GM18907 (cell line): ENCODE data around the gene ERBB2.
"Not testable (repeated sequence)": the region's sequence is repeated elsewhere in the genome, so short reads cannot be mapped to it uniquely, and the experiment has no call there.

Experiments used
- ATAC-seq: cut with Tn5 transposase; IDR thresholded peaks from one replicate; pipeline ENCODE4 v1.9.1; 2021; ENCODE audit warnings: mild to moderate bottlenecking, moderate library complexity; ENCODE audit not compliant: unreplicated experiment

Gene ERBB2

DNA sequence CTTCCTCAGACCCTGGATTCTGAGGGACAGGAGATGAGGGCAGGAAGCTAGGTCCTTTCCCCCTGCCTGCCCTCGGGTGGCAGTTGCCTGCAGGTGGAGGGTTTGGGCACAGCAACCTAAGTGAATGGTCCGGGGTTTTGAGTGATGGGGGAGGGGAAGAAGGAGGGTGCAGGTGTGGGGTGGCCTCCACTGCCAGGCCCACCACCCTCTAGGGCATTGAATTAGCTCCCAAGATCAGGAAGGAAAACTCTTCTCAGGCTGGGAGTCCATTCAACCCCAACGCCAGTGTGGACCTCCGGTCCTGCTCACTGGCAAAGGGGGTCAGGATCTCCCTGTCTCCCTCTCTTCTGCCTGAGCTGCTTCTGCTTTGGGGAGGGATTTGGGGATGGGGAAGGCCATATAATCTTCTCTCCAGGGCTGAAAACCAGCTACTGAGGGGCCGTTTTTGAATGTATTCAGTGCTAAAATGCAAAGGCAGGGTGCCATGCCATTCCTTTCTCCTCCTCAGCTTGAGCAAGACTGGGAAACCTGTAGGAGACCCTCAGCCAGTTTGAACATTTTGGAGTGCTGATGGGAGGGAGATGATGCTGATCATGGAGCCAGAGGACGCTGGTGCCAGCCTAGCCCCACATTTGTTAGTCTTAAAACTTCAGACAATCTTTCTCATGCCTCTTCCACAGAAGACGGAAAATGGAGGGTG is 56.7 kb downstream of the ERBB2 start:
- ATAC-seq, result no peak

DNA sequence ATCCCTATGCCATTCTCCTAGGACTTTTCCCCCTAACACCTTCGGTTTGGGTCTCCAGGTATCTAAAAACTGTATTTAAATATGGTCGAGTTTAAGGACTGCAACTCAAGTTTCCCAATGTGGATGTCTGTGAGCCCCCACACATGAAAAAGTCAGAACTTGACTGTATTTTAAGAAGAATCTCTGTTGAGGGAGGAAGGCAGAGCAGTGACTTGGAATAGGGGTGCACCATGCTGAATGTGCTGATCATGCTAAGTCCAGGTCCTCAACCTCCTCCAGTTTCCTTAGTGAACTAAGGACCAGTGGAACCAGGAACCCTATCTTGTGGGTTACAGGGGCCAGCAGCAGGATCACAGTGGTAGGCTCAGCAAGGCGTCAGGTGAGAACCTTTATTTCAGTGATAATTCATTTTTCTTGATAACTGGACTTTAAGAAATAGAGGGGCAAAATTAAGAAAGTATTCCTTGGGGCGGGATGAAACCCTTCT is 57.4 kb downstream of the ERBB2 start:
- no peak for ATAC-seq

DNA sequence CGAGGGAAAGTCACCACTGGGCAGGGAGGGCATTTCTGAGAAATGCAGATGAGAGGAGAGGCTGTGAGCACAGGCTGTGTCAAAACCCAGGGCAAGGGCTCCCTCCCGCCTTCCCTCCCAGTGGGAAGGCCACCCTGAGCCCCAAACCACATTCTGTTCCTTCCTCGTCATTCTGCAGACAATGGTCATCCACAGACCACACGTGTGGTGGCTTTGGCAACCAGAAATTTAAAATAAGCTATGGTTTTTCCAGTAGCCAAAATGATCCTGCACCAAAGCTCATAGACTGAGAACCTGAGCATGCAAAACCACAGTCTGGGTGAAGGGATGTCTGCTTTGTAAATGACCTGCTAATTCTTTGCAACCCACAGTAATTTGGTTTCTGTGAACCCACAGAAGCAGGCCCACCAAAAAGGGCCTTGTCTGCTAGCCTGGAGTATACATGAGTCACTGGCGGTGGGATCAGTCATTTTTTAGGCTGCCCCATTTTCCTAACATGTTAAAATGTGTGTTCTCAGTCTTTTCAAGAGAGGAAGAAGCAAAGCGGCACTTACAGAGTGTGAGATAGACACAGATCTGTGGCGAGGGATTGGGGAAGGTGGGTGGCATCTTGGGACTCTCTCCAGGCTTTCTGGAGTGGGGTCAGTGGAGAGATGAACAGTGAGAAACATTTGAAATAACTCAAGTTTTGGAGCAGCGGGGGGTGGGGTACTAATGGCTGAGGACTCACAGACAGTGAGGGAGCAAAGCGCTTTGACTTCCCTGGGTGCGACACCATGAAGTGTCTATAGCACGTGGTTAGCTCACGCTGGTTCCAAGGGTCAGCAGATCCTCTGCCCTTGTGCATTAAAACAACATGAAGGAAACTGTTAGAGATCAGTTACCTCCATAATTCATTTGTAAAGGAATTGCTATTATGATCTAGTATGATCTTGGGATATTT is 58.3 kb downstream of the ERBB2 start:
- no peak for ATAC-seq

DNA sequence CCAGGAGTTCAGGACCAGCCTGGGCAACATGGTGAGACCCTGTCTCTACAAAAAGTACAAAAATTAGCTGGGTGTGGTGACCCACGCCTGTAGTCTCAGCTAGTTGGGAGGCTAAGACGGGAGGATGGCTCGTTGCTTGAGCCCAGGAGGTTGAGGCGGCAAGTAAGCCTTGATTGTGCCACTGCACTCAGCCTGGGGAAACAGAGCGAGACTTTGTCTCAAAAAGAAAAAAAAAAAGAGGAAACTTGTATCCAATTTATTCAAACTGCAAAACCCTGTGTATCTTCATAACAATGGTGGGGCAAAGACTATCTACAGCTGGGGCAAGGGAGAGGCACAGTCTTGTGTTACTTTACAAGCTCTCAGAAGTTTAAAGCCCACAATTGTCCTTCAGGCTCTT is 59.3 kb downstream of the ERBB2 start:
- no peak for ATAC-seq

DNA sequence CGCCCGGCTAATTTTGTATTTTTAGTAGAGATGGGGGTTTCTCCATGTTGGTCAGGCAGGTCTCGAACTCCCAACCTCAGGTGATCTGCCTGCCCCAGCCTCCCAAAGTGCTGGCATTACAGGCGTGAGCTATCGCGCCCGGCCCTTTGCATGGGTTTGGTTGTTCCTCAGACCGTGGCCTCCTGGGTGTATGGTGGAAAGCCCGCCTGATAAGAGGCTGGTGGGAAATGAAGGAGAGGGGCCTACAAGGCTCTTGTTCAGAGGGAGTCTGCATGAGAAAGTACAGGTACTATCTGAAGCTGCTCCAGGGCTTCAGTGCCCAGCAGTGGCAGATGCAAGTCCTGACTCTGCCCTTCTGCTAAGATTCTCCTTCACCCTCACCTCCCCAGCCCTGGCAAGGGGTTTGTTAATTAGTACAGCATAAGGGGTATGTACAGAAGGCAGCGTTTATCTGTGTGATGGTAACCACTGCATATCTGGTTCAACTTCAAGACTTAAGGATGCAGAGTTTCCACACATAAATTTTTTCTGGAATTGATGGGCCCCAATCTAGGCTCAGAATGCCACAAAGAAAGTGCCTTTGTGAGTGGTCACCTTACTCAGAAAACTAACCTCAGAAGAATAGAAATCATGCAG is 62.1 kb downstream of the ERBB2 start:
- ATAC-seq, result no peak

DNA sequence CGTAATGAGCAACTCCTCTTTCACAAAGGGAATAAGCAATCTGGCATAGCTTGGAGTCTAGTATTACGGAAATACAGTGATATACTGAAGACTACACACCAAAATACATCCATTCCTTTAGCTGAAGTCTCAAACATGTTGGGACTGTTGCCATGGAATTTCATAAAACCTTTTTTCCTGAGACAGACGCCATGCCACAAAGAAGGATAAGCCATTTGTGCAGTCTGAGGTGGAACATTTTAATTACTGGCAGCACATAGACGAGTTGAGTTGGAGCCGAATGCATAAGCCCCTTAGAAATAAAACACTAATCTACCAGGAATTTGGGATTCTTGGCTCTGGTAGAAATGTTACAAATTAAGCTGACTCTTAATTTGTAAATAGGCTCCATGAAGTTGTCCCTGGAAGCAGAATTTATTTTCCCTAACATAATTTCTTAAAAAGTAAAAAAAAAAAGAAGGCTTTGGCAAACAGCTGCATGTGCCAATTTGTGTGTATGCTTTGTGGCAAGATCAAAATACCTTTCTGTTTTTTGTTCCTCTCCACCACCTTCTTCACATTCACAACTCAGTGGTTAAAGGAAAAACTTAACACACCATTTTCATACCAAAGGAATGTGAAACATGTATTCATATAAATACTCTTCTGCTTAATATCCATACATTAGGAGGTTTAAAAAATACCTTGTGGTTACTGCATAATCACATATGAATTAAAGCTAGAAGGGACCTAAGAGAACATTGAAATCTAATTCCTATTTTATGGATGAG is 63.4 kb downstream of the ERBB2 start:
- no peak for ATAC-seq

DNA sequence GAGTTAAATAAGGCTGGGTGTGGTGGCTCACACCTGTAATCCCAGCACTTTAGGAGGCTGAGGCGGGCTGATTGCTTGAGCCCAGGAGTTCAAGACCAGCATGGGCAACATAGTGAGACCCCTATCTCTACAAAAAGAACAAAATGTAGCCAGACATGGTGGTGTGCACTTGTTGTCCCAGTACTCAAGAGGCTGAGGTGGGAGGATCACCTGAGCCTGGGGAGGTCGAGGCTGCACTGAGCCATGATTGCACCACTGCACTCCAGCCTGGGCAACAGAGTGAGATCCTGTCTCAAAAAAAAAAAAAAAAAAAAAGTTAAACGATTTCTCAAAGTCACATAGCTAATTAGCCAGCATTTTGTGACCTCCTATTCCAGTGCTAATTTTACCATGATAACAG is 64.3 kb downstream of the ERBB2 start:
- ATAC-seq, result not testable (repeated sequence)

DNA sequence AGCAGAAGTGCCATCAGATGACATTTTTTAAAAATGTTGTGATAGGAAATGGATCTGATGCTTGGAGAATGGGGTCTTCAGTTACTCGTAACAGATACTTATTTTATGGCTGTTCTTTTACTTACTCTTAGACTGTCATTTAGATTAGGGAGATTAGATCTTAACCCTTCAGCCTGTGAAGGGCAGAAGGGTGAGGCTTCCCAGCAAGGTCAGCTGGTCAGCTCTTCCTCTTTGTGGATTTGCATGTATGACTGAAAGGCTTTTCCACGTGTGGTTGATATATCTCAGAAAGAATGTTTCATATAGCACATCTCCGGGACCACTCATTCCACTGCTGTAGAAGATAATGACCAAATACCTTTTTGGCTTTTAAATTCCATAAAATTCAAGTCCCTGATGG is 65.3 kb downstream of the ERBB2 start:
- no peak for ATAC-seq

DNA sequence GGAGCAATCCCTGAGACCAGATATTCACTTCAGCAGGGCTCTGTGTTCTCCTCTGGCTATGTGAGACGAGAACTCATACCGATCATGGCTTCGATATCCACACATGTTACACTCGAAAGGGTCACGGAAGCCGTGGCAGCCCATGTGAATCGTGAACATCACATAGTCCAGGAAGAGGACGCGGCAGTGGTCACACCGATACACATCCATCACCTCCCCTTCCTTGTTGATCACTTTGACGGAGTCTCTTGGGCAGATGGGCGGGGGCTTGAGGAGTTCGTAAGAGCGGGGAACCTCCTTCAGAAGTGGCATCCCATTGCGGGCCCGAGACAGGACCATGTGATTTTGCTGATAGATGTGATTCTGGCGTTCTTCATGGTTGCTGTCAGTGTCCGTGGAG is 65.9 kb downstream of the ERBB2 start:
- no peak for ATAC-seq

DNA sequence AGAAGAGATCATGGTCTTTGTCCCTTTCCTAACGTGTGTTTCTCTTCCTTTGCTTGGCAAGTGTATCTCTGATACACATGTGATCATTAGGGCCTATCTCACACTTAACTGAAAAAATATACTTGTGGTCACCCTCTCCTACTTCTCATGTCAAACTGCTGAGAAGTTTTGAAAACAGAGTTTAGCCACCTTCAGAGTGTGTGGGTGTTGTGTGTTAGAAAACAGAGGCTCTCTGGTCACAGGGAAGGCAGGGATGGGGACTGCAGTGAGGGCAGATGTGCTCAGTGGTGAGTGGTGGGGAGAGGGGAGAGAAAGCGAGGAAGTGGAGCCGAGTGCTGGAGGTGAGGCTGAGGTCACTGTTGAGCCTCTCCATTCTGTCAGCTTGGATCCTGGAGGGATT is 67.3 kb downstream of the ERBB2 start:
- ATAC-seq, result no peak

DNA sequence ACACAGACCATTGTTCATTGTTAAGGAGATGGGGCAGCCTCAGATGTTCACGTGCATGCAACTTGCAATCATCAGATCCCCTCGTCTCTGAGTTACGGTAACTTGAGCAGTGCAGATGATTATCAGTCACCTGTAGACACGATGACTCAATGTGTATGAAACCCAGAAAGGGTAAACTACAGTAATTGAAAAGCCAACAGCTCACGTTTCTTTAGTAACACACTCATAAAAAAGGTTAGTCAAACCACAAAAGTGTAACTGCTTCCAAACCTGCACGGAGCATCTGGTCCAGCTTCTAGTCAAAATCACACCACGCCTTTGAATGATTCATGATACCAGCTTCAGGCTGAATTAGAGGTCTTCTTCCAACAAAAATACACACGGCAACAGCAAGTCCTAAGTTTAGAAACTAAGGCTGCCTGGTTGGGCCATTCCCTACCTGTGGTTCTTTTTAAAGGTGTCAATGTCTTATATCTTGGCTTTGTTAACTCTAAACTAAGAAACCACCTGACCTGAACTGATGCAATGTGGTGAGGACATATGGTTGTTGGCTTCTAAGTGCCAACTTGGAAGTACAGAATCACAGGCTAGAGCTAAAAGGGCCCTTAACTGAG is 70.2 kb downstream of the ERBB2 start:
- ATAC-seq, result peak; percentile 58

DNA sequence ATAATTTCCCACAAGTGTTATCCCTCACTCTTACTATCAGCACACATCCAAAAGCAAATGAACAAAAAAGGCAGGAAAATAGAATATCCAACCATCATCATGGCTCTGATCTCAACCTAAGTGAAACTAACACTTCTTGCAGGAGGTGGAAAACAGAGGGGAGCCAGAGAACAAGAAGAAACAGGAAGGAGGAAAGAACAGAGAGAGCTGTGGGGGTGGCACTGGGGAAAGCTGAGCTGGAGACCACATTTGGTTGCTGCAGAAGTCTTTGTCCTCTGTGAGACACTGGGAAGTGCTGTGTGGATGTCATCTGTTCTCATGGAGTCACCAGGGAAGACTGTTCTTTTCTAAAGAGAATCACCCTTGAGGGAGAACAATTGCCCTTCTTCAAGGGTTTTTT is 72.6 kb downstream of the ERBB2 start:
- no peak for ATAC-seq

DNA sequence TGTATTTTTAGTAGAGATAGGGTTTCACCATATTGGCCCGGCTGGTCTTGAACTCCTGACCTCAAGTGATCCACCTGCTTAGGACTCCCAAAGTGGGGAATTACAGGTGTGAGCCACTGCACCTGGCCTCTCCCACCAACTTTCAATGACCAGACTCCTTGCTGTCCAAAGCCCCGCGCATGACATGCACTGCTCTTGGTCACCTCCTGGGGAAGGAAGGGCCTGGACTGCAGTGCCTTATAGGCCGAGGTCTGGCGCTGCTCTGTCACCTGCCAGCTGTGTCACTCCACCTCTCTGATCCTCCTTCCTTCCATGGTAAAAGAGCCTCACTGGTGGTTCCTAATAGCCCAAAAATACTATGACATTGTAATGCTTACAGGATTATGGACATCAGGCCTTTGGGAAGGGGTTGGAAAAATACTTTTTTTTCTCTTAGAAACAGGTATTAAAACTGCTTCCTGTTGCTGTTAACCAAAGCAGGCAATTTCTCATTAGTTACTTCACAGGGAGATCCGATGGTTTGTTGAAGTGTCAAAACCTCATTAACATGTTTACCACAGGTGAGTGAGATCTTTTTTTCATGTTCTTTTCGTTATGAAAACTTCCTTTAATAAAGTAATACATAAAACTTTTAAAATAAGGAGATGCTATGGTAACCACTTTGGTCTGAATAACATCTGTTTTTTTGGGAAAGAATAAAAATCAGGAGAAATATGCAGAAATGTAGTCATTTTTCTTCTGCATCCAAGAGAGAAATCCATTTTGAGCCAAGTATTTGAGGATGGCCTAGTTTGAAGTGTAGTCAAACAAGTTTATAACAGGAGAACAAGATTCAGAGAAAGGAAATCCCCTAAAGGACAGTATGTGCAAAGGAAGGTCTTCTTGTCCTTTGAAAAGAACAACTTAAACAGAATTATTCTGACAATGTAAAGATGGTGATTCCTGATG is 73.4 kb downstream of the ERBB2 start:
- no peak for ATAC-seq

DNA sequence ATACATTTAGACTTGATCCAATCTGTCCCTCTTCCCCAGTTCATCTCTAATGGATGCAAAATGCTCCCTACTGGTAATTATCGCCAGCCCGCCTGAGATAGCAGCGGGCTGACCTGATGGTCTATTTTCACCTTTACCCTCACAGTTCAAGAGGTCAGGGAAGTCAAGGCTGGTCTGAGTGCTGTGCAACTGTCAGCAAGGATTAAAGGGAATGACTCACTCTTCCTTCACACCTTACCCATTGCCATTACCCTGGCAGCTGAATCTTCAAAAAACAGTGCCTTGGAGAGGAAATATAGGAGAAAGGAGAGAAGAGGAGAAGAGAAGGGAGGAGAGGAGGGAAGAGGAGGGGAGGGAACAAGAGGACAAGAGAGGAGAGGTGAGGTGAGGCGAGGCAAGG is 74.2 kb downstream of the ERBB2 start:
- ATAC-seq, result no peak

DNA sequence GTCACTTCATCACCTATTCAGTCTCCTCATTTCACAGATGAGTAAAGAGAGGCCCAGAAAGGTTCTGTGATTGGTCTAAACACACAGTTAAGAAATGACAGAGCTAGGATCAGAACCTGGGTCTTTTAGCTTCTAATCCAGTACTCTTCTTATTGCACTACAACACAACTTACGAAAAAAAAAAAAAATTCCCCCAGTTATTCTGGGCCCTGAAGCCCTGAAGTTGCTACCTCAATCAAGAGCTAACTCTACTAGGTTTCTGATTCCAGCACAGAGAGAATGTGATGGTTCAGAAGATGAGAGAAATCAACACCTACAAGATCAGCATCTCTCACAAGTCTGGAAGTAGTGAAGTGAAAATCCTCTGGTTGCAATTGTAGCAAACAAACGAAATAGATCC is 75.2 kb downstream of the ERBB2 start:
- ATAC-seq, result no peak

DNA sequence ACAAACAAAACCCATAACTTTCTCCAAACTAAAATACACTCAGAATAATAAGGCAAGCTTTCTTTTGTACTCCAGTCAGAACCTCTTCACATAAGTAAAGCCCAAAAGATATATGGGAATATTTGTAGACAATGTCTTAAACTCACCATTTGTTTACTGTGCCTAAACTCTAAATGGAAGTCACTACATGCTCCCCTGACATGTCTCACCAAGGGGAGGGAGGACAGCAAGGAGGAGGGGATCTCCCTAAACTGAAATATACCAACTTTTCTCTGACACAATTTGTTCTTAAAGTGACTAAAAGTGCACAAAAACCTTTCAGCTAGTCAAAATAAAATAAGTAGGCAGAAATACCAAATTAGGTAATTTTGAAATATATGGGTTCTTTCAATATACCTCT is 76.4 kb downstream of the ERBB2 start:
- ATAC-seq, result no peak

DNA sequence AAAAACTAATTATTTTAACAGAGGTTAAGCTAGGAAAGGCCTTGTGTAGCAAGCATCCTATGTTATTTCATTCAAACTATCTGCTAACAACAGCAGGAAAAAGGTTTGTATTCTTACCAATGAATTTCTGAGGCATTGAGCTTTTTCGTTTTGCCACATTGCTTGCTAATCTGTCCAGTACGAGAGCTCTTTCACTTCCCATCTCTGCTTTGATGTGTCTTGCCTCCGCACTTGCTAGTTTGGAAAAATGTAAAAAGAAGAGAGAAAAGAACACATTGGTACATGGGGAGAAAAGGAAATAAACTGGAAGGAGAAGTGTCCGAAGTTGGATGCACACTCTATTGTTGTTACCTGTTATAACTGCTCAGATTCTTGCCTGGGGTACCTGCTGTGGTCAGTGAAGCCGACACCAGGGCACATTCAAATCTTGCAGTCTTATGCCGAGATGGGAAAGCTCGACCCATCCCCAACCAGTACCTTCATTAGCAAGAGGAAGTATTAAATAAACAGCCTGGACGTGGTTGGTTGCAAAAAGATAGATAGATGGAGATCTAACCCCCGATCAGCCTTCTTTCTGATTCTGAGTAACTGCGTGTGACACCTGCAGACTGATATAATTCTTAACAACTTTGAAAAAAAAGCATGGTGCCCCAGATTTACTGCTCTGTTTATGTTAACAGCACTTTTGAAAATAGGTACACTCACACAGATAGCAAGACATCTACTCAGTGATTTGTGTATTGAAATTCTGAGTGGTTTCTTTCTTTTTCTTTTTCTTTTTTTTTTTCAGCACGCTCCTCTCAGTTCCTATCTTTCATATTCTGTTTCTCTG is 77.9 kb downstream of the ERBB2 start:
- no peak for ATAC-seq
